Measurements from ENCODE around the gene PAIP1. TPM values are rescaled to one million over a fixed set of nuclear protein-coding genes. Genes with fewer than 3 reads are reported as not detected.

The PAIP1 gene
- total and polyA plus RNA-seq, 8 donors = 3.8 to 93.6 (median 50.8) TPM

- H3K27ac ChIP-seq = peak overlapping the region in 2 of 5 donors; percentile 93 to 99
- peaks cover 0 to 11% (median 2%) of the 10 kb centered on the region in 4 donors for H3K36me3 ChIP-seq
- peak in 1 of 2 donors; percentile 53 for DNase-seq
- H3K9me3 ChIP-seq = no peaks in the 10 kb centered on the region
- 69 to 100% (median 84%) methylated on average over 2 of the region's 2 CpGs for WGBS, 5 donors
- no peaks in the 10 kb centered on the region for H3K27me3 ChIP-seq
- no peak overlapping the region for H3K4me3 ChIP-seq
- no peak for TF ChIP-seq POLR2A (IDR thresholded peaks at IDR 0.05)
- TF ChIP-seq CTCF (IDR thresholded peaks at IDR 0.05) = no peak
- no peak for TF ChIP-seq EP300 (IDR thresholded peaks at IDR 0.05)
- TF ChIP-seq POLR2AphosphoS5 (IDR thresholded peaks at IDR 0.05) = no peak
- intact Hi-C loops (cut with DNase I; ENCODE audit: low total_unique reads) = no loop called here
- H3K4me1 ChIP-seq = peaks cover 15 to 29% (median 23%) of the 10 kb centered on the region in 4 donors
Measured at GRCh38 chr5:43485406-43485805, 71.5 kb downstream of the PAIP1 start.

- Histone ChIP-seq H3K4me3 (peak overlapping the region; percentile 66 to 88 (median 80)), H3K36me3 (peaks cover 0 to 6% (median 0%) of the 10 kb centered on the region in 4 donors), H3K27ac (peak overlapping the region; percentile 93 to 99 (median 98)), H3K27me3 (no peaks in the 10 kb centered on the region), H3K9me3 (no peaks in the 10 kb centered on the region), H3K4me1 (peaks cover 15 to 31% (median 25%) of the 10 kb centered on the region in 4 donors)
- whole genome bisulfite sequencing, 5 donors = 2 to 5% (median 3%) methylated on average over 27 to 32 of the region's 32 CpGs
- TF ChIP-seq POLR2A (IDR thresholded peaks at IDR 0.05) (no peak), POLR2AphosphoS5 (IDR thresholded peaks at IDR 0.05) (peak in 1 of 3 donors; percentile 55), EP300 (IDR thresholded peaks at IDR 0.05) (no peak), CTCF (IDR thresholded peaks at IDR 0.05) (peak in 5 of 7 experiments; percentile 45 to 77 (median 71))
- peak; percentile 86 to 96 for DNase-seq
- intact Hi-C loops (cut with DNase I; ENCODE audit: low total_unique reads) = no loop called here
Measured at GRCh38 chr5:43484106-43484849, 72.6 kb downstream of the PAIP1 start.

GRCh38 chr5:43483298-43484105 lies 73.4 kb downstream of the PAIP1 start, which contains the start of gene TMEM267:
TMEM267 (minus strand) TSS chr5:43483865; CDS start chr5:43453969, 29,896 bp downstream.
- peak within 1 kb of the TSS; percentile 66 to 88 (median 80) for H3K4me3 ChIP-seq
- TF ChIP-seq POLR2A (IDR thresholded peaks at IDR 0.05) = peak in 2 of 4 donors; percentile 73 to 85
- peak; percentile 80 to 95 (median 94) for TF ChIP-seq POLR2AphosphoS5 (IDR thresholded peaks at IDR 0.05)
- TF ChIP-seq EP300 (IDR thresholded peaks at IDR 0.05) = no peak
- no peak for TF ChIP-seq CTCF (IDR thresholded peaks at IDR 0.05)
- H3K27ac ChIP-seq = peak within 1 kb of the TSS; percentile 93 to 99 (median 98)
- WGBS, 5 donors = 0 to 1% (median 0%) methylated on average over 31 to 62 of the region's 62 CpGs
- no peaks in the 10 kb centered on the region for H3K27me3 ChIP-seq
- H3K9me3 ChIP-seq = no peaks in the 10 kb centered on the region
- DNase-seq = peak; percentile 93 to 98
- intact Hi-C loops (cut with DNase I; ENCODE audit: low total_unique reads) = no loop called here
- H3K36me3 ChIP-seq = peaks cover 0 to 1% (median 0%) of the 10 kb centered on the region in 4 donors
- H3K4me1 ChIP-seq = peaks cover 15 to 31% (median 25%) of the 10 kb centered on the region in 4 donors

Measured in stomach (tissue), 9 donors.